ENCODE results near the gene TGFBR3. TPM values are rescaled to one million over a fixed set of nuclear protein-coding genes. Genes with fewer than 3 reads are reported as not detected.

TGFBR3 gene
- total RNA-seq, 1 experiment from 2014 or later, result not detected

- Histone ChIP-seq H2AFZ (ENCODE audit: low read length) (no peak overlapping the region), H3K4me1 (ENCODE audit: low read length) (no peaks in the 10 kb centered on the region), H3K36me3 (ENCODE audit: insufficient read depth, low read length) (no peaks in the 10 kb centered on the region)
Observed at GRCh38 chr1:91714867-91715381, 171.0 kb downstream of the TGFBR3 start.

GRCh38 chr1:91712981-91713841, 172.7 kb downstream of the TGFBR3 start:
- DNase-seq, result no peak
- no peak overlapping the region for H3K27ac ChIP-seq (ENCODE audit: low read length)
- H3K27me3 ChIP-seq (ENCODE audit: low read length), result no peaks in the 10 kb centered on the region; the same call in 1 of the 2 replicates
- no peaks in the 10 kb centered on the region for H3K79me2 ChIP-seq (ENCODE audit: low read length)
- no peak overlapping the region for H3K9ac ChIP-seq (ENCODE audit: low read length)
- H3K4me1 ChIP-seq (ENCODE audit: low read length), result no peaks in the 10 kb centered on the region
- H4K20me1 ChIP-seq (ENCODE audit: insufficient read depth, low read depth, low read length), result no peaks in the 10 kb centered on the region
- H3K36me3 ChIP-seq (ENCODE audit: insufficient read depth, low read length), result no peaks in the 10 kb centered on the region
- H3K9me3 ChIP-seq (ENCODE audit: low read length), result no peaks in the 10 kb centered on the region
- H2AFZ ChIP-seq (ENCODE audit: low read length), result no peak overlapping the region
- no peak overlapping the region for H3K4me2 ChIP-seq (ENCODE audit: low read depth, low read length, poor library complexity, severe bottlenecking)
- H3K9me2 ChIP-seq (replicated peaks; ENCODE audit: insufficient read depth, low read length), result no peaks in the 10 kb centered on the region
- no peak overlapping the region for H3K4me3 ChIP-seq (ENCODE audit: low read length)

More at GRCh38 chr1:91714867-91715381, 171.0 kb downstream of the TGFBR3 start:
- Histone ChIP-seq H3K9me2 (replicated peaks; ENCODE audit: insufficient read depth, low read length) (no peaks in the 10 kb centered on the region), H3K9me3 (ENCODE audit: low read length) (no peaks in the 10 kb centered on the region), H3K4me3 (ENCODE audit: low read length) (no peak overlapping the region), H3K9ac (ENCODE audit: low read length) (no peak overlapping the region), H3K27me3 (ENCODE audit: low read length) (no peaks in the 10 kb centered on the region; the same call in 1 of the 2 replicates), H4K20me1 (ENCODE audit: insufficient read depth, low read depth, low read length) (no peaks in the 10 kb centered on the region), H3K27ac (ENCODE audit: low read length) (no peak overlapping the region), H3K4me2 (ENCODE audit: low read depth, low read length, poor library complexity, severe bottlenecking) (no peak overlapping the region), H3K79me2 (ENCODE audit: low read length) (no peaks in the 10 kb centered on the region)
- DNase-seq, result no peak

GRCh38 chr1:91712393-91712792, 173.6 kb downstream of the TGFBR3 start:
- H2AFZ ChIP-seq (ENCODE audit: low read length), result no peak overlapping the region

GRCh38 chr1:91711504-91712247, 174.3 kb downstream of the TGFBR3 start:
- DNase-seq, result no peak
- no peaks in the 10 kb centered on the region for H4K20me1 ChIP-seq (ENCODE audit: insufficient read depth, low read depth, low read length)

More at GRCh38 chr1:91712393-91712792, 173.6 kb downstream of the TGFBR3 start:
- DNase-seq, result no peak
- Histone ChIP-seq H3K9me3 (ENCODE audit: low read length) (no peaks in the 10 kb centered on the region), H3K9ac (ENCODE audit: low read length) (no peak overlapping the region), H3K4me2 (ENCODE audit: low read depth, low read length, poor library complexity, severe bottlenecking) (no peak overlapping the region), H3K4me1 (ENCODE audit: low read length) (no peaks in the 10 kb centered on the region), H3K36me3 (ENCODE audit: insufficient read depth, low read length) (no peaks in the 10 kb centered on the region), H3K27me3 (ENCODE audit: low read length) (no peaks in the 10 kb centered on the region; the same call in 1 of the 2 replicates), H4K20me1 (ENCODE audit: insufficient read depth, low read depth, low read length) (no peaks in the 10 kb centered on the region), H3K9me2 (replicated peaks; ENCODE audit: insufficient read depth, low read length) (no peaks in the 10 kb centered on the region), H3K79me2 (ENCODE audit: low read length) (no peaks in the 10 kb centered on the region), H3K27ac (ENCODE audit: low read length) (no peak overlapping the region), H3K4me3 (ENCODE audit: low read length) (no peak overlapping the region)

GRCh38 chr1:91710261-91710660, 175.7 kb downstream of the TGFBR3 start:
- H3K9me3 ChIP-seq (ENCODE audit: low read length), result no peaks in the 10 kb centered on the region
- H3K27ac ChIP-seq (ENCODE audit: low read length), result no peak overlapping the region
- no peaks in the 10 kb centered on the region for H3K79me2 ChIP-seq (ENCODE audit: low read length)
- H3K4me1 ChIP-seq (ENCODE audit: low read length), result no peaks in the 10 kb centered on the region
- no peaks in the 10 kb centered on the region; the same call in 1 of the 2 replicates for H3K27me3 ChIP-seq (ENCODE audit: low read length)
- no peak overlapping the region for H3K9ac ChIP-seq (ENCODE audit: low read length)
- no peaks in the 10 kb centered on the region for H3K9me2 ChIP-seq (replicated peaks; ENCODE audit: insufficient read depth, low read length)
- H3K4me2 ChIP-seq (ENCODE audit: low read depth, low read length, poor library complexity, severe bottlenecking), result no peak overlapping the region
- no peaks in the 10 kb centered on the region for H4K20me1 ChIP-seq (ENCODE audit: insufficient read depth, low read depth, low read length)
- no peaks in the 10 kb centered on the region for H3K36me3 ChIP-seq (ENCODE audit: insufficient read depth, low read length)
- DNase-seq, result no peak
- H3K4me3 ChIP-seq (ENCODE audit: low read length), result no peak overlapping the region
- H2AFZ ChIP-seq (ENCODE audit: low read length), result no peak overlapping the region

More at GRCh38 chr1:91711504-91712247, 174.3 kb downstream of the TGFBR3 start:
- Histone ChIP-seq H3K36me3 (ENCODE audit: insufficient read depth, low read length) (no peaks in the 10 kb centered on the region), H3K9me3 (ENCODE audit: low read length) (no peaks in the 10 kb centered on the region), H3K27ac (ENCODE audit: low read length) (no peak overlapping the region), H3K4me3 (ENCODE audit: low read length) (no peak overlapping the region), H3K27me3 (ENCODE audit: low read length) (no peaks in the 10 kb centered on the region; the same call in 1 of the 2 replicates), H3K79me2 (ENCODE audit: low read length) (no peaks in the 10 kb centered on the region), H3K9ac (ENCODE audit: low read length) (no peak overlapping the region), H3K4me1 (ENCODE audit: low read length) (no peaks in the 10 kb centered on the region), H3K9me2 (replicated peaks; ENCODE audit: insufficient read depth, low read length) (no peaks in the 10 kb centered on the region), H2AFZ (ENCODE audit: low read length) (no peak overlapping the region), H3K4me2 (ENCODE audit: low read depth, low read length, poor library complexity, severe bottlenecking) (no peak overlapping the region)

- Histone ChIP-seq H3K4me1 (ENCODE audit: low read length) (no peaks in the 10 kb centered on the region), H3K36me3 (ENCODE audit: insufficient read depth, low read length) (no peaks in the 10 kb centered on the region), H4K20me1 (ENCODE audit: insufficient read depth, low read depth, low read length) (no peaks in the 10 kb centered on the region), H3K27me3 (ENCODE audit: low read length) (no peaks in the 10 kb centered on the region; the same call in 1 of the 2 replicates), H3K9me3 (ENCODE audit: low read length) (no peaks in the 10 kb centered on the region), H3K9me2 (replicated peaks; ENCODE audit: insufficient read depth, low read length) (no peaks in the 10 kb centered on the region), H3K9ac (ENCODE audit: low read length) (no peak overlapping the region), H2AFZ (ENCODE audit: low read length) (no peak overlapping the region), H3K4me2 (ENCODE audit: low read depth, low read length, poor library complexity, severe bottlenecking) (no peak overlapping the region), H3K27ac (ENCODE audit: low read length) (no peak overlapping the region), H3K4me3 (ENCODE audit: low read length) (no peak overlapping the region), H3K79me2 (ENCODE audit: low read length) (no peaks in the 10 kb centered on the region)
- no peak for DNase-seq
Observed at GRCh38 chr1:91708691-91709090, 177.3 kb downstream of the TGFBR3 start.

- no peak overlapping the region for H3K27ac ChIP-seq (ENCODE audit: low read length)
- no peaks in the 10 kb centered on the region for H3K9me3 ChIP-seq (ENCODE audit: low read length)
- H2AFZ ChIP-seq (ENCODE audit: low read length), result no peak overlapping the region
- DNase-seq, result no peak
- H3K9ac ChIP-seq (ENCODE audit: low read length), result no peak overlapping the region
- H3K36me3 ChIP-seq (ENCODE audit: insufficient read depth, low read length), result no peaks in the 10 kb centered on the region
- no peaks in the 10 kb centered on the region for H4K20me1 ChIP-seq (ENCODE audit: insufficient read depth, low read depth, low read length)
- no peaks in the 10 kb centered on the region for H3K9me2 ChIP-seq (replicated peaks; ENCODE audit: insufficient read depth, low read length)
- no peak overlapping the region for H3K4me3 ChIP-seq (ENCODE audit: low read length)
- no peaks in the 10 kb centered on the region; the same call in 1 of the 2 replicates for H3K27me3 ChIP-seq (ENCODE audit: low read length)
- H3K79me2 ChIP-seq (ENCODE audit: low read length), result no peaks in the 10 kb centered on the region
- no peaks in the 10 kb centered on the region for H3K4me1 ChIP-seq (ENCODE audit: low read length)
- H3K4me2 ChIP-seq (ENCODE audit: low read depth, low read length, poor library complexity, severe bottlenecking), result no peak overlapping the region
Observed at GRCh38 chr1:91707890-91708218, 178.1 kb downstream of the TGFBR3 start.
